ELF-1 (cell line): ENCODE measurements around the gene DNAAF6.

Experiments used
- DNase-seq: peaks from one replicate; pipeline ENCODE4 v3.0.0-alpha.2; 2016; ENCODE audit warnings: low read depth, low spot score

DNAAF6 gene

GRCh38 chrX:107293056-107293455, 86.6 kb downstream of the DNAAF6 start:
- DNase-seq, result no peak
